ENCODE results near the gene SLC27A1. TPM values are rescaled to one million over a fixed set of nuclear protein-coding genes. Genes with fewer than 3 reads are reported as not detected.

SLC27A1 gene
- total and polyA plus RNA-seq, 3 donors from 2014 or later: 25.9 to 105 (median 92.8) TPM

GRCh38 chr19:17479325-17479791, 9.0 kb downstream of the SLC27A1 start:
- intact Hi-C loops (cut with DNase I; ENCODE audit: low total_unique reads): no loop called here
- DNase-seq: no peak
- WGBS, 2 donors: 41 to 43% methylated on average over 6 of the region's 6 CpGs
- no peak overlapping the region for H3K4me3 ChIP-seq
- TF ChIP-seq POLR2A (IDR thresholded peaks at IDR 0.05) (no peak), CTCF (IDR thresholded peaks at IDR 0.05) (no peak)
- peaks cover 50% of the 10 kb centered on the region for H3K4me1 ChIP-seq
- H3K27ac ChIP-seq: peak overlapping the region in 1 of 2 donors; percentile 48
- H3K27me3 ChIP-seq: no peaks in the 10 kb centered on the region
- H3K36me3 ChIP-seq (ENCODE audit: low read depth, missing control alignments): no peaks in the 10 kb centered on the region
- no peaks in the 10 kb centered on the region for H3K9me3 ChIP-seq

DNA sequence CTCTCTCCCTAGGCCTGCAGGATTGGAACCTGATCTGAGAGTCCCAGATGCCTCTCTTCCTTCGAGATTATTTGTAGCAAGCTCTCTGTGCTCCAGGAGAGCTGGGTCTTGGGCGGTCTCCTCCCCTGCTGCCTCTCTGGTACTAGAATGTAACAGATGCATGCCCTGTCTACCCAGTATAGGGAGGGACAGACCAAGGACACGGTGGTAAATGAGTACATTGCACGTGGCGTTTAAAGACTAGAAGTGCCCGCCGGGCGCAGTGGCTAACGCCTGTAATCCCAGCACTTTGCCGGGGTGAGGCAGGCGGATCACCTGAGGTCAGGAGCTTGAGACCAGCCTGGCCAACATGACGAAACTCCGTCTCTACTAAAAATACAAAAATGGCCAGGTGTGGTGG, 11.7 kb downstream of the SLC27A1 start:
- no peaks in the 10 kb centered on the region for H3K27me3 ChIP-seq
- 57 to 74% methylated on average over 12 to 13 of the region's 13 CpGs for WGBS, 2 donors
- H3K4me3 ChIP-seq: no peak overlapping the region
- TF ChIP-seq POLR2A (IDR thresholded peaks at IDR 0.05) (no peak), CTCF (IDR thresholded peaks at IDR 0.05) (no peak)
- peak; percentile 71 for DNase-seq
- intact Hi-C loops (cut with DNase I; ENCODE audit: low total_unique reads): no loop called here
- no peaks in the 10 kb centered on the region for H3K9me3 ChIP-seq
- peaks cover 31% of the 10 kb centered on the region for H3K4me1 ChIP-seq
- H3K36me3 ChIP-seq (ENCODE audit: low read depth, missing control alignments): no peaks in the 10 kb centered on the region
- peak overlapping the region in 1 of 2 donors; percentile 19 for H3K27ac ChIP-seq

- Histone ChIP-seq H3K4me3 (no peak overlapping the region), H3K9me3 (no peaks in the 10 kb centered on the region), H3K27ac (no peak overlapping the region), H3K4me1 (peaks cover 31% of the 10 kb centered on the region), H3K36me3 (ENCODE audit: low read depth, missing control alignments) (no peaks in the 10 kb centered on the region), H3K27me3 (no peaks in the 10 kb centered on the region)
- WGBS, 2 donors: 82 to 85% methylated on average over 3 of the region's 3 CpGs
- no peak for DNase-seq
- TF ChIP-seq POLR2A (IDR thresholded peaks at IDR 0.05) (no peak), CTCF (IDR thresholded peaks at IDR 0.05) (no peak)
- intact Hi-C loops (cut with DNase I; ENCODE audit: low total_unique reads): no loop called here
Observed at GRCh38 chr19:17482877-17483604, 12.7 kb downstream of the SLC27A1 start.

DNA sequence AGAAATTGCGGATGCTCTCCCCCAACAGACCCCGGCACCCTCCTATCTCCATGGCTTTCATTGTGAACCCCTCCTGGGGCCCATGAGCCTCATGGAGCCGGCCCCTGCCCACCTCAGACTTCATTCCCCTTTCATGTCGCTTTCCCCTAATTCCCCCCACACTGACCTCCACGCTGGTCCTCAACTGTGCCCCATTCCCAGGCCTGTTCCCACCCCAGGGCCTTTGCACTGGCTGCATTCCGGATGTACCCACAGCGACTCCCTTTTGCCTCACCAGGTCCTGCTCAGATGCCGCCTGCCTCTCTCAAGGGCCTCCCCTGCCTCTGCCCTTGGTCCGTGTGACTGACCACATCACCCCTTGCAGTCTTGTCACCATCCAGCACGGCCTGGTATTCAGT, 13.3 kb downstream of the SLC27A1 start:
- Histone ChIP-seq H3K4me1 (peaks cover 31% of the 10 kb centered on the region), H3K4me3 (no peak overlapping the region), H3K27me3 (no peaks in the 10 kb centered on the region), H3K27ac (no peak overlapping the region), H3K36me3 (ENCODE audit: low read depth, missing control alignments) (no peaks in the 10 kb centered on the region), H3K9me3 (no peaks in the 10 kb centered on the region)
- no peak for DNase-seq
- WGBS, 2 donors: 91 to 92% methylated on average over 10 of the region's 10 CpGs
- intact Hi-C loops (cut with DNase I; ENCODE audit: low total_unique reads): no loop called here
- TF ChIP-seq POLR2A (IDR thresholded peaks at IDR 0.05): no peak
- TF ChIP-seq CTCF (IDR thresholded peaks at IDR 0.05): no peak
